SK-N-SH treated with all-trans-retinoic acid at 6 μM for 48 hours (cell line): ENCODE measurements around the gene POLR2E.

Experiments used
- ATAC-seq: fragments of 200-7000 bp; cut with Tn5 transposase; 3 replicates; pipeline ENCODE4 v1.9.1; 2020; ENCODE audit warnings: mild to moderate bottlenecking, moderate library complexity
- ARNTL ChIP-seq: fragments of 450-650 bp; formaldehyde crosslinking; IDR thresholded peaks from 2 replicates; pipeline ENCODE4 v1.5.0; 2020; ENCODE audit warnings: low read depth, mild to moderate bottlenecking, moderate library complexity, borderline replicate concordance
- BACH2 ChIP-seq: fragments of 250-450 bp; sonication (Bioruptor Pico); IDR thresholded peaks from 2 replicates; pipeline ENCODE4 v1.9.0; 2021; ENCODE audit warnings: mild to moderate bottlenecking, borderline replicate concordance
- CSDC2 ChIP-seq: fragments of 250-450 bp; sonication (Bioruptor Pico); IDR thresholded peaks from 2 replicates; pipeline ENCODE4 v1.5.0; 2020; ENCODE audit warnings: mild to moderate bottlenecking, moderate library complexity
- ESRRG ChIP-seq: fragments of 250-450 bp; sonication (Bioruptor Pico); IDR thresholded peaks from 2 replicates; pipeline ENCODE4 v1.6.1; 2021; ENCODE audit warnings: mild to moderate bottlenecking
- ISL1 ChIP-seq: fragments of 250-450 bp; sonication (Bioruptor Pico); IDR thresholded peaks from 2 replicates; pipeline ENCODE4 v2.1.2; 2022; ENCODE audit warnings: mild to moderate bottlenecking, moderate library complexity
- OSR1 ChIP-seq: fragments of 250-450 bp; sonication (Bioruptor Pico); IDR thresholded peaks from 2 replicates; pipeline ENCODE4 v1.8.0; 2022; ENCODE audit warnings: moderate library complexity, mild to moderate bottlenecking, inconsistent platforms
- PPARA ChIP-seq: fragments of 250-450 bp; sonication (Bioruptor Pico); IDR thresholded peaks from 2 replicates; pipeline ENCODE4 v1.5.0; 2020; ENCODE audit warnings: mild to moderate bottlenecking, borderline replicate concordance
- RARB ChIP-seq: fragments of 250-450 bp; sonication (Bioruptor Pico); IDR thresholded peaks from 2 replicates; pipeline ENCODE4 v1.8.0; 2021; ENCODE audit warnings: mild to moderate bottlenecking, moderate library complexity
- SNAI2 ChIP-seq: fragments of 250-450 bp; sonication (Bioruptor Pico); IDR thresholded peaks from 2 replicates; pipeline ENCODE4 v1.5.0; 2020; ENCODE audit warnings: mild to moderate bottlenecking, moderate library complexity
- TCF4 ChIP-seq: fragments of 250-450 bp; sonication (Bioruptor Pico); IDR thresholded peaks from 2 replicates; pipeline ENCODE4 v1.8.0; 2021; ENCODE audit warnings: mild to moderate bottlenecking, moderate library complexity, borderline replicate concordance
- TOX ChIP-seq: fragments of 250-450 bp; sonication (Bioruptor Pico); IDR thresholded peaks from 2 replicates; pipeline ENCODE4 v1.8.0; 2021; ENCODE audit warnings: mild to moderate bottlenecking, moderate library complexity, borderline replicate concordance
- ZC3H10 ChIP-seq: fragments of 250-450 bp; sonication (Bioruptor Pico); IDR thresholded peaks from 2 replicates; pipeline ENCODE4 v1.5.1; 2021; ENCODE audit warnings: mild to moderate bottlenecking, moderate library complexity
- ZFP3 ChIP-seq: fragments of 250-450 bp; sonication (Bioruptor Pico); IDR thresholded peaks from 2 replicates; pipeline ENCODE4 v1.5.0; 2020; ENCODE audit warnings: mild to moderate bottlenecking, moderate library complexity
- ZFP30 ChIP-seq: fragments of 450-650 bp; formaldehyde crosslinking; IDR thresholded peaks from 2 replicates; pipeline ENCODE4 v1.5.0; 2022; ENCODE audit warnings: mild to moderate bottlenecking, moderate library complexity
- ZNF565 ChIP-seq: fragments of 450-650 bp; formaldehyde crosslinking; conservative IDR thresholded peaks from 2 replicates; pipeline ENCODE4 v1.5.0; 2020; ENCODE audit warnings: low read depth, mild to moderate bottlenecking, moderate library complexity
- ZNF70 ChIP-seq: fragments of 450-650 bp; formaldehyde crosslinking; IDR thresholded peaks from 2 replicates; pipeline ENCODE4 v1.5.0; 2020; ENCODE audit warnings: mild to moderate bottlenecking, moderate library complexity
- ZNF8 ChIP-seq: fragments of 450-650 bp; formaldehyde crosslinking; IDR thresholded peaks from 2 replicates; pipeline ENCODE4 v1.5.0; 2020; ENCODE audit warnings: mild to moderate bottlenecking, moderate library complexity
- TF ChIP-seq, protein P1 (sequence below): fragments of 250-450 bp; sonication (Bioruptor Pico); IDR thresholded peaks from 2 replicates; pipeline ENCODE4 v1.5.0; 2020; ENCODE audit warnings: mild to moderate bottlenecking, moderate library complexity
- TF ChIP-seq, protein P2 (sequence below): fragments of 250-450 bp; sonication (Bioruptor Pico); IDR thresholded peaks from 2 replicates; pipeline ENCODE4 v1.8.0; 2021; ENCODE audit warnings: low read depth, mild to moderate bottlenecking, moderate library complexity, borderline replicate concordance
- TF ChIP-seq, protein P3 (sequence below): fragments of 250-450 bp; sonication (Bioruptor Pico); IDR thresholded peaks from 2 replicates; pipeline ENCODE4 v1.5.1; 2021; ENCODE audit warnings: mild to moderate bottlenecking, moderate library complexity

Gene POLR2E

DNA sequence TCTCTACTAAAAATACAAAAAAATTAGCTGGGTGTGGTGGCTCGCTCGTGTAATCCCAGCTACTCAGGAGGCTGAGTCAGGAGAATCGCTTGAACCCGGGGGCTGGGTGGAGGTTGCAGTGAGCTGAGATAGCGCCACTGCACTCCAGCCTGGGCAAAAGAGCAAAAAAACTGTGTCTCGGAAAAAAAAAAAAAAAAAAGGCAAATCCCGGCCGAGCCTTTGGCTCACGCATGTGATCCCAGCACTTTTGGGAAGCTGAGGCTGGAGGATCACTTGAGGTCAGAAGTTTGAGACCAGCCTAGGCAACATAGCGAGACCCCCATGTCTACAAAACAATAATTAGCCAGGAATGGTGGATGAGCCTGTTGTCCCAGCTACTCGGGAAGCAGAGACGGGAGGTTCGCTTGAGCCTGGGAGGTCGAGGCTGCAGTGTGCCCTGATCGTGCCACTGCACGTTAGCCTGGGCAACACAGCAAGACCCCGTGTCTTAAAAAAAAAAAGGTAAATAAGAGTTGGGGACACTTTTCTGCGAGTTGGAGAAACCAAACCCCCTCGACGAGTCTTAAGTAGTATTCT, 8.0 kb upstream of the POLR2E start:
- ATAC-seq = no peak
- TF ChIP-seq ZNF70 (no peak), SNAI2 (CRISPR knock-in tag) (no peak), ARNTL (no peak), CSDC2 (CRISPR knock-in tag) (no peak), ZNF8 (no peak), ZNF565 (CRISPR knock-in tag) (no peak)
- TF ChIP-seq, protein P1, sequence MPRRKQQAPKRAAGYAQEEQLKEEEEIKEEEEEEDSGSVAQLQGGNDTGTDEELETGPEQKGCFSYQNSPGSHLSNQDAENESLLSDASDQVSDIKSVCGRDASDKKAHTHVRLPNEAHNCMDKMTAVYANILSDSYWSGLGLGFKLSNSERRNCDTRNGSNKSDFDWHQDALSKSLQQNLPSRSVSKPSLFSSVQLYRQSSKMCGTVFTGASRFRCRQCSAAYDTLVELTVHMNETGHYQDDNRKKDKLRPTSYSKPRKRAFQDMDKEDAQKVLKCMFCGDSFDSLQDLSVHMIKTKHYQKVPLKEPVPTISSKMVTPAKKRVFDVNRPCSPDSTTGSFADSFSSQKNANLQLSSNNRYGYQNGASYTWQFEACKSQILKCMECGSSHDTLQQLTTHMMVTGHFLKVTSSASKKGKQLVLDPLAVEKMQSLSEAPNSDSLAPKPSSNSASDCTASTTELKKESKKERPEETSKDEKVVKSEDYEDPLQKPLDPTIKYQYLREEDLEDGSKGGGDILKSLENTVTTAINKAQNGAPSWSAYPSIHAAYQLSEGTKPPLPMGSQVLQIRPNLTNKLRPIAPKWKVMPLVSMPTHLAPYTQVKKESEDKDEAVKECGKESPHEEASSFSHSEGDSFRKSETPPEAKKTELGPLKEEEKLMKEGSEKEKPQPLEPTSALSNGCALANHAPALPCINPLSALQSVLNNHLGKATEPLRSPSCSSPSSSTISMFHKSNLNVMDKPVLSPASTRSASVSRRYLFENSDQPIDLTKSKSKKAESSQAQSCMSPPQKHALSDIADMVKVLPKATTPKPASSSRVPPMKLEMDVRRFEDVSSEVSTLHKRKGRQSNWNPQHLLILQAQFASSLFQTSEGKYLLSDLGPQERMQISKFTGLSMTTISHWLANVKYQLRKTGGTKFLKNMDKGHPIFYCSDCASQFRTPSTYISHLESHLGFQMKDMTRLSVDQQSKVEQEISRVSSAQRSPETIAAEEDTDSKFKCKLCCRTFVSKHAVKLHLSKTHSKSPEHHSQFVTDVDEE (CRISPR knock-in tag) = 0 out of 2 replicates have a peak, but pooled peaks have one; percentile 31

DNA sequence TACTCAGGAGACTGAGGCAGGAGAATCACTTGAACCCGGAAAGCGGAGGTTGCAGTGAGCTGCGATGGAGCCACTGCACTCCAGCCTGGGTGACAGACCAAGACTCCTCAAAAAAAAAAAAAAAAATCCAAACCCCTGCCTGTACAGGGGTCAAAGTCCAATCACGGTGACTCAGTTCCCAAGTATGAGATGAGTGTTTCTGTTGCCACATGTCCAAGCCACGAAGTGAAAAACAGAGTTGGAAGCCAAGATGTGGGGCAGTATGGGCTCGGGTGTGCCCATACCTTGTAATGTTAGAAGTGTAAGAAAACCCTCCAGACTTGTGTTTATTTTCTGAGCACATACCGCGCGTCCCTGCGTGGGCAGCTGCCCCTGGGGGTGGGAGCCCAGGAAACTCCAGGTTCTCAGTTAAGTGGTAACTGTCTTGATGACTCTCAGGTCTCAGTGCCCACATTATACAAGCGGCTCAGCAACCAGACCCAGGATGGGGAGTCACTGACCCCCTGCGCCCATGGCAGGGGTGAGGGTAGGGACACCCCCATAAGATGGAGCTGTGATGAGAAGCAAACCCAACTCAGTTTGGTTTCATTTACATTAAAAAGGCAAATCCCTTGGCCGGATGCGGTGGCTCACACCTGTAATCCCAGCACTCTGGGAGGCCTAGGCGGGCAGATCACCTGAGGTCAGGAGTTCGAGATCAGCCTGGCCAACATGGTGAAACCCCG, 7.4 kb upstream of the POLR2E start:
- TF ChIP-seq OSR1 (CRISPR knock-in tag) = no peak
- no peak for TF ChIP-seq ISL1
- TF ChIP-seq ZNF565 (CRISPR knock-in tag) = no peak
- TF ChIP-seq, protein P2, sequence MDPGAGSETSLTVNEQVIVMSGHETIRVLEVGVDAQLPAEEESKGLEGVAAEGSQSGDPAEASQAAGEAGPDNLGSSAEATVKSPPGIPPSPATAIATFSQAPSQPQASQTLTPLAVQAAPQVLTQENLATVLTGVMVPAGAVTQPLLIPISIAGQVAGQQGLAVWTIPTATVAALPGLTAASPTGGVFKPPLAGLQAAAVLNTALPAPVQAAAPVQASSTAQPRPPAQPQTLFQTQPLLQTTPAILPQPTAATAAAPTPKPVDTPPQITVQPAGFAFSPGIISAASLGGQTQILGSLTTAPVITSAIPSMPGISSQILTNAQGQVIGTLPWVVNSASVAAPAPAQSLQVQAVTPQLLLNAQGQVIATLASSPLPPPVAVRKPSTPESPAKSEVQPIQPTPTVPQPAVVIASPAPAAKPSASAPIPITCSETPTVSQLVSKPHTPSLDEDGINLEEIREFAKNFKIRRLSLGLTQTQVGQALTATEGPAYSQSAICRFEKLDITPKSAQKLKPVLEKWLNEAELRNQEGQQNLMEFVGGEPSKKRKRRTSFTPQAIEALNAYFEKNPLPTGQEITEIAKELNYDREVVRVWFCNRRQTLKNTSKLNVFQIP = no peak
- TF ChIP-seq PPARA = no peak
- TF ChIP-seq ZFP30 (CRISPR knock-in tag) = no peak
- TF ChIP-seq ZC3H10 = no peak
- no peak for TF ChIP-seq CSDC2 (CRISPR knock-in tag)
- TF ChIP-seq ZFP3 (CRISPR knock-in tag) = no peak
- TF ChIP-seq BACH2 (CRISPR knock-in tag) = no peak
- no peak for TF ChIP-seq ZNF70
- TF ChIP-seq, all 23 proteins: peak for 0
- peak; percentile 48 for ATAC-seq

DNA sequence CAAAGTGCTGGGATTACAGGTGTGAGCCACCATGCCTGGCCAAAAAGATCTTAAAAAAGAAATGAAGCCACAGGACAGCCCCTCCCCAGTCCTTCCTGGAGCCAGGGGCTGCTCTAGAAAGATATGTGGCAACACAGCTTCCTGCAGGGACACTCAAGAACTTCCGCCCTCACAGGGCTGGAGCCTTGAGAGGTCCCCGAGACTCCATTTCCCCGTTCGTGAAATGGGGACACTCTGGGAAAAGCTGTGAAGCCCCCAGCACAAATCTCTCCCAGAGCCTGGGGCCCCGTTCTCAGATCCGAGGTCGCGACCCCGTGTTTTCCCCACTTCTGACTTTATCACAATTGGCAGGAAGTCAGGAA, 6.1 kb upstream of the POLR2E start:
- TF ChIP-seq RARB (CRISPR knock-in tag) (no peak), ARNTL (no peak), TOX (no peak), PPARA (no peak), ZC3H10 (no peak), CSDC2 (CRISPR knock-in tag) (no peak), ESRRG (CRISPR knock-in tag) (no peak), ZFP30 (CRISPR knock-in tag) (no peak), ZNF8 (no peak), TCF4 (no peak)
- TF ChIP-seq, protein P2 = no peak
- TF ChIP-seq, protein P3, sequence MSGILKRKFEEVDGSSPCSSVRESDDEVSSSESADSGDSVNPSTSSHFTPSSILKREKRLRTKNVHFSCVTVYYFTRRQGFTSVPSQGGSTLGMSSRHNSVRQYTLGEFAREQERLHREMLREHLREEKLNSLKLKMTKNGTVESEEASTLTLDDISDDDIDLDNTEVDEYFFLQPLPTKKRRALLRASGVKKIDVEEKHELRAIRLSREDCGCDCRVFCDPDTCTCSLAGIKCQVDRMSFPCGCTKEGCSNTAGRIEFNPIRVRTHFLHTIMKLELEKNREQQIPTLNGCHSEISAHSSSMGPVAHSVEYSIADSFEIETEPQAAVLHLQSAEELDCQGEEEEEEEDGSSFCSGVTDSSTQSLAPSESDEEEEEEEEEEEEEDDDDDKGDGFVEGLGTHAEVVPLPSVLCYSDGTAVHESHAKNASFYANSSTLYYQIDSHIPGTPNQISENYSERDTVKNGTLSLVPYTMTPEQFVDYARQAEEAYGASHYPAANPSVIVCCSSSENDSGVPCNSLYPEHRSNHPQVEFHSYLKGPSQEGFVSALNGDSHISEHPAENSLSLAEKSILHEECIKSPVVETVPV = no peak
- TF ChIP-seq, protein P1 (CRISPR knock-in tag) = no peak
- no peak for ATAC-seq
